HCT116 (cell line): ENCODE results near the gene ARHGAP27. TPM values are rescaled to one million over a fixed set of nuclear protein-coding genes. Genes with fewer than 3 reads are reported as not detected.
A peak's percentile ranks its signal among the peaks of the same experiment; 100 is the strongest.
"Not testable (repeated sequence)": the region's sequence is repeated elsewhere in the genome, so short reads cannot be mapped to it uniquely, and the experiment has no call there.

Experiments
- ATAC-seq: fragments of 200-7000 bp; cut with Tn5 transposase; 2 replicates; pipeline ENCODE4 v1.9.1; 2020; ENCODE audit warnings: mild to moderate bottlenecking, moderate library complexity
- BruUV-seq: library from RNA; stranded (reverse); fragments of 400-500 nt; replicated peaks from 2 replicates; lab custom pipeline; 2021; lab: Mats Ljungman, UMichigan
- CTCF ChIA-PET: fragments of 300-600 bp; sonication (Branson Sonifier 250); formaldehyde crosslinking; loops from one replicate; lab custom pipeline; 2021; ENCODE audit warnings: antibody characterized with exemption; lab: Charles Lee
- POLR2A ChIA-PET: fragments of 300-600, 350-600 bp; sonication (Branson Sonifier 250); formaldehyde crosslinking; loops from one replicate; lab custom pipeline; 2021; ENCODE audit warnings: antibody characterized with exemption; lab: Charles Lee
- RAD21 ChIA-PET, 2 experiments: fragments of 300-600 bp; sonication (Branson Sonifier 250); formaldehyde crosslinking; loops; one replicate each; lab custom pipeline; 2023; ENCODE audit warnings: low total read pairs in 2 of 2; ENCODE audit not compliant: uncharacterized antibody in 2 of 2, unreplicated experiment in 2 of 2, low non-redundant PET in 1 of 2; lab: Charles Lee
- DNase-seq: peaks from one replicate; pipeline ENCODE4 v3.0.0-alpha.2; 2010; ENCODE audit warnings: low read depth, low spot score
- H2AFZ ChIP-seq: fragments of 200-600 bp; shearing (Covaris generic), sonication (generic); 2 replicates; pipeline ENCODE4 v1.6.1; 2017; ENCODE audit warnings: low read depth, mixed run types, mixed read lengths, antibody characterized with exemption, low read length; ENCODE audit not compliant: poor library complexity, severe bottlenecking
- H3K27ac ChIP-seq: 2 replicates; pipeline ENCODE4 v1.5.1; 2012; ENCODE audit warnings: low read depth, low read length
- H3K27me3 ChIP-seq: fragments of 200-600 bp; sonication (generic); 2 replicates; pipeline ENCODE4 v1.6.1; 2016; ENCODE audit warnings: mixed run types, low read length, mixed read lengths; ENCODE audit not compliant: insufficient read depth
- H3K36me3 ChIP-seq, 2 experiments: fragments of 200-500 bp in 1 of 2; fragments of 200-600 bp in 1 of 2; sonication (Bioruptor generic) in 1 of 2; sonication (generic) in 1 of 2; 2 replicates each; pipeline versions ENCODE4 v1.5.1 to v1.6.1; 2014 to 2016; ENCODE audit warnings: low read length in 2 of 2, inconsistent platforms in 1 of 2, mixed read lengths in 1 of 2, mixed run types in 1 of 2; ENCODE audit not compliant: insufficient read depth in 2 of 2, control insufficient read depth in 1 of 2
- H3K4me1 ChIP-seq, 2 experiments: fragments of 200-600 bp in 1 of 2; sonication (generic) in 1 of 2; 2 replicates each; pipeline versions ENCODE4 v1.5.1 to v1.6.1; 2012 to 2017; ENCODE audit warnings: low read length in 2 of 2, inconsistent platforms in 1 of 2, mild to moderate bottlenecking in 1 of 2, mixed read lengths in 1 of 2, mixed run types in 1 of 2, moderate library complexity in 1 of 2; ENCODE audit not compliant: insufficient read depth in 2 of 2, control insufficient read depth in 1 of 2
- H3K4me2 ChIP-seq: fragments of 200-600 bp; sonication (generic); 2 replicates; pipeline ENCODE4 v1.6.1; 2017; ENCODE audit warnings: mixed run types, low read length, mixed read lengths
- H3K4me3 ChIP-seq, 2 experiments: fragments of 200-600 bp in 1 of 2; sonication (generic) in 1 of 2; replicated peaks in 1 of 2; 2 replicates each; pipeline ENCODE4 v1.5.1; 2011 to 2016; ENCODE audit warnings: low read length in 2 of 2, control low read depth in 1 of 2, low read depth in 1 of 2, mild to moderate bottlenecking in 1 of 2, mixed read lengths in 1 of 2, mixed run types in 1 of 2
- H3K79me2 ChIP-seq: fragments of 200-600 bp; sonication (generic); 2 replicates; pipeline ENCODE4 v1.6.1; 2017; ENCODE audit warnings: mild to moderate bottlenecking, mixed run types, low read length, moderate library complexity, mixed read lengths; ENCODE audit not compliant: insufficient read depth
- H3K9ac ChIP-seq: fragments of 200-600 bp; sonication (generic); 2 replicates; pipeline ENCODE4 v1.6.1; 2016; ENCODE audit warnings: low read length, mixed read lengths
- H3K9me2 ChIP-seq: fragments of 200-600 bp; sonication (generic), shearing (Covaris generic); 2 replicates; pipeline ENCODE4 v1.6.1; 2017; ENCODE audit warnings: mixed run types, mild to moderate bottlenecking, moderate library complexity; ENCODE audit not compliant: insufficient read depth
- H3K9me3 ChIP-seq, 2 experiments: fragments of 200-500 bp in 1 of 2; fragments of 200-600 bp in 1 of 2; sonication (Bioruptor generic) in 1 of 2; sonication (generic) in 1 of 2; 2 replicates each; pipeline ENCODE4 v1.6.1; 2014 to 2017; ENCODE audit warnings: low read length in 2 of 2, mixed read lengths in 2 of 2, inconsistent platforms in 1 of 2, low read depth in 1 of 2, mild to moderate bottlenecking in 1 of 2, mixed run types in 1 of 2, moderate library complexity in 1 of 2; ENCODE audit not compliant: control insufficient read depth in 1 of 2, insufficient read depth in 1 of 2
- H4K20me1 ChIP-seq: fragments of 200-600 bp; sonication (generic), shearing (Covaris generic); 2 replicates; pipeline ENCODE4 v1.6.1; 2017; ENCODE audit warnings: mixed run types, mild to moderate bottlenecking, moderate library complexity; ENCODE audit not compliant: insufficient read depth
- intact Hi-C: fragments of 100-400 bp; cut with micrococcal nuclease; formaldehyde crosslinking; loops from 2 replicates; pipeline ENCODE4 v1.10.0; 2022
- total RNA-seq: library from RNA; stranded (reverse); gene quantifications from one replicate; pipeline ENCODE4 v1.2.1, GENCODE V29; 2021; ENCODE audit not compliant: unreplicated experiment

ARHGAP27 gene
- total RNA-seq, 1 experiment from 2014 or later: 46.7 TPM

GRCh38 chr17:45472249-45472648, 39.6 kb upstream of the ARHGAP27 start:
- H4K20me1 ChIP-seq, H3K36me3 ChIP-seq, POLR2A ChIA-PET, H3K9ac ChIP-seq, H3K9me3 ChIP-seq, H2AFZ ChIP-seq, H3K4me1 ChIP-seq, intact Hi-C loops, CTCF ChIA-PET, BruUV-seq, H3K4me2 ChIP-seq, H3K27ac ChIP-seq, ATAC-seq, RAD21 ChIA-PET, H3K27me3 ChIP-seq, DNase-seq, H3K79me2 ChIP-seq, H3K4me3 ChIP-seq, H3K9me2 ChIP-seq: not testable (repeated sequence)

DNA sequence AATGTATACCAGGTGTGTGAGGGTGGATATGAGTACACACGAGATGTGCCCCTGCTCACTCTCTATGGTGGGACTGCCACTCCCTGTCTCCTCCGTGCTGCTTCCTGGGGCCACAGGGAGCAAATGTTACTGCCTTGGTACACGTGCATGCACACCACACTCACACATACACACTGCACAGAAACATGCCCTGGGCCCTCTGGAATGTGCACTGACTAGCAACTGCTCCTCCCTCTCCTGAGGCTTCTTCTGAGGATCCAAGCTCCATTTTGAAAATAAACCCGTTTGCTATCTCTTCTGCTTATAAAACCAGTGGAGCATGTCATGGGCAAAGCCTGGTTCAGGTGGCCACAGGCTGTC, 36.5 kb upstream of the ARHGAP27 start:
- intact Hi-C loops, RAD21 ChIA-PET, POLR2A ChIA-PET, H3K27me3 ChIP-seq, H3K79me2 ChIP-seq, H3K27ac ChIP-seq, CTCF ChIA-PET, H3K9me2 ChIP-seq, H3K9ac ChIP-seq, H4K20me1 ChIP-seq, H3K4me1 ChIP-seq, H3K36me3 ChIP-seq, ATAC-seq, H3K4me2 ChIP-seq, H3K4me3 ChIP-seq, BruUV-seq, H2AFZ ChIP-seq, H3K9me3 ChIP-seq, DNase-seq: not testable (repeated sequence)

- H3K27ac ChIP-seq, H3K4me1 ChIP-seq, DNase-seq, BruUV-seq, H3K9me2 ChIP-seq, RAD21 ChIA-PET, H3K36me3 ChIP-seq, H4K20me1 ChIP-seq, H3K9me3 ChIP-seq, H3K9ac ChIP-seq, H2AFZ ChIP-seq, CTCF ChIA-PET, H3K4me3 ChIP-seq, intact Hi-C loops, POLR2A ChIA-PET, H3K79me2 ChIP-seq, H3K27me3 ChIP-seq, H3K4me2 ChIP-seq: not testable (repeated sequence)
- peak; percentile 50 for ATAC-seq
Observed at GRCh38 chr17:45468293-45469203, 35.9 kb upstream of the ARHGAP27 start.
